Measurements from ENCODE around the gene AAR2. TPM values are rescaled to one million over a fixed set of nuclear protein-coding genes. Genes with fewer than 3 reads are reported as not detected.

Gene AAR2
- polyA plus RNA-seq, 1 donor from 2014 or later, result 28.1 TPM

- no peak overlapping the region for H3K4me2 ChIP-seq (ENCODE audit: low read length)
- H3F3A ChIP-seq (ENCODE audit: insufficient read depth, low read length, poor library complexity, severe bottlenecking), result no peaks in the 10 kb centered on the region
- H3K36me3 ChIP-seq (ENCODE audit: insufficient read depth, low read length), result no peaks in the 10 kb centered on the region
- H3K9ac ChIP-seq (ENCODE audit: low read length), result no peak overlapping the region
- H3K9me3 ChIP-seq (ENCODE audit: low read length), result no peaks in the 10 kb centered on the region
- no peak overlapping the region for H2AFZ ChIP-seq (ENCODE audit: low read depth, low read length)
- no peaks in the 10 kb centered on the region for H3K79me2 ChIP-seq (replicated peaks; ENCODE audit: insufficient read depth, low read length)
- H3K27ac ChIP-seq (ENCODE audit: low read length), result no peak overlapping the region
- H4K20me1 ChIP-seq (ENCODE audit: insufficient read depth), result no peaks in the 10 kb centered on the region
- H3K4me3 ChIP-seq (ENCODE audit: low read length), result no peak overlapping the region
- H3K27me3 ChIP-seq (ENCODE audit: insufficient read depth, low read depth, low read length), result no peaks in the 10 kb centered on the region
- H3K9me2 ChIP-seq (ENCODE audit: insufficient read depth, low read length), result no peaks in the 10 kb centered on the region
- TF ChIP-seq CTCF (IDR thresholded peaks at IDR 0.05; ENCODE audit: poor library complexity, severe bottlenecking) (no peak), EP300 (conservative IDR thresholded peaks at IDR 0.05; ENCODE audit: poor library complexity, severe bottlenecking) (no peak), EZH2 (IDR thresholded peaks at IDR 0.05; ENCODE audit: borderline replicate concordance, insufficient read depth, low read length, poor library complexity, severe bottlenecking) (no peak), REST (IDR thresholded peaks at IDR 0.05; ENCODE audit: borderline replicate concordance) (no peak), SMC3 (conservative IDR thresholded peaks at IDR 0.05; ENCODE audit: poor library complexity) (no peak), MXI1 (conservative IDR thresholded peaks at IDR 0.05; ENCODE audit: poor library complexity, severe bottlenecking) (no peak), RAD21 (conservative IDR thresholded peaks at IDR 0.05) (no peak), TAF1 (IDR thresholded peaks at IDR 0.05; ENCODE audit: low read depth) (no peak), POLR2AphosphoS5 (IDR thresholded peaks at IDR 0.05) (no peak)
Measured at GRCh38 chr20:36264426-36265246, 28.4 kb downstream of the AAR2 start.

GRCh38 chr20:36266189-36266588, 29.9 kb downstream of the AAR2 start:
- H4K20me1 ChIP-seq (ENCODE audit: insufficient read depth), result no peaks in the 10 kb centered on the region
- H3K27me3 ChIP-seq (ENCODE audit: insufficient read depth, low read depth, low read length), result no peaks in the 10 kb centered on the region
- no peaks in the 10 kb centered on the region for H3K9me3 ChIP-seq (ENCODE audit: low read length)
- TF ChIP-seq EZH2 (IDR thresholded peaks at IDR 0.05; ENCODE audit: borderline replicate concordance, insufficient read depth, low read length, poor library complexity, severe bottlenecking) (no peak), CTCF (IDR thresholded peaks at IDR 0.05; ENCODE audit: poor library complexity, severe bottlenecking) (no peak), MXI1 (conservative IDR thresholded peaks at IDR 0.05; ENCODE audit: poor library complexity, severe bottlenecking) (no peak), EP300 (conservative IDR thresholded peaks at IDR 0.05; ENCODE audit: poor library complexity, severe bottlenecking) (no peak), TAF1 (IDR thresholded peaks at IDR 0.05; ENCODE audit: low read depth) (no peak), POLR2AphosphoS5 (IDR thresholded peaks at IDR 0.05) (no peak), RAD21 (conservative IDR thresholded peaks at IDR 0.05) (no peak), REST (IDR thresholded peaks at IDR 0.05; ENCODE audit: borderline replicate concordance) (no peak), SMC3 (conservative IDR thresholded peaks at IDR 0.05; ENCODE audit: poor library complexity) (no peak)
- no peaks in the 10 kb centered on the region for H3F3A ChIP-seq (ENCODE audit: insufficient read depth, low read length, poor library complexity, severe bottlenecking)
- no peak overlapping the region for H3K9ac ChIP-seq (ENCODE audit: low read length)
- H3K27ac ChIP-seq (ENCODE audit: low read length), result no peak overlapping the region
- no peak overlapping the region for H3K4me2 ChIP-seq (ENCODE audit: low read length)
- H3K36me3 ChIP-seq (ENCODE audit: insufficient read depth, low read length), result no peaks in the 10 kb centered on the region
- no peaks in the 10 kb centered on the region for H3K79me2 ChIP-seq (replicated peaks; ENCODE audit: insufficient read depth, low read length)
- H3K9me2 ChIP-seq (ENCODE audit: insufficient read depth, low read length), result no peaks in the 10 kb centered on the region
- H3K4me3 ChIP-seq (ENCODE audit: low read length), result no peak overlapping the region
- no peak overlapping the region for H2AFZ ChIP-seq (ENCODE audit: low read depth, low read length)

Data from neural cell (in vitro differentiated cells).